CD4-positive, alpha-beta T cell treated with Interferon alpha-2 for 1 hour (primary cell): ENCODE results near the gene TCERG1L.
"Not testable (repeated sequence)": the region's sequence is repeated elsewhere in the genome, so short reads cannot be mapped to it uniquely, and the experiment has no call there.

ENCODE experiments used
- DNase-seq, 2 donors: peaks; one replicate each; pipeline ENCODE4 v3.0.0-alpha.2; 2020 to 2022

TCERG1L gene

DNA sequence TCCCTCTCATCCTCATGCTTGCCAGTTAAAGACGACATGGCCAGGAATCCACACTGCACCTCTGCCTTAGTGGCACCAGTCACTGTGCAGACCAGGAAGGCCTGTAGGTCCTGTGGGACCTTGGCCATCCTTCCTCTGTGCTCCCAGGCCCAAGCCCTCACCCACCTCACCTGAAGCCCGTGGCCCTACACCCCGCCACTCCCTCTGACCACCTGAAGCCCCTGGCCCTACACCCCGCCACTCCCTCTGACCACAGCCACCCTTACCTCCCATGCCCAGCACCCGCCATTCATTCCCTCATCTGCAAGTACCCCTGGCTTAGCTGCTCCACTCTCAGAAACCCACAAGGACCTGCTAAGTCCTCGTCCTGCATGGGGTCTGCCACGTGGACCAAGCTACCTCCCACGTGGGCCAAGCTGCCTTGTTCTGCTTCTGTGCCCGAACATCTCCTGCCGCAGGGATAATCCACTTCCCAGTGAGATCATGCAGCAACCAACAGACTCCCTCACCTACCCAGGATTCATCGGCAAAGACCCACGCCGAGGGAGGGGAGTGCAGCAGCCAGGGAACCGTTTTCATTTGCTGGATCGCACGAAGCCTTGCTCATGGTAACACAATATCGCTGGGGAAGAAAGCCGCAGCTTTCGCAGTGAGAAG lies 151.2 kb downstream of the TCERG1L start:
- no peak for DNase-seq

DNA sequence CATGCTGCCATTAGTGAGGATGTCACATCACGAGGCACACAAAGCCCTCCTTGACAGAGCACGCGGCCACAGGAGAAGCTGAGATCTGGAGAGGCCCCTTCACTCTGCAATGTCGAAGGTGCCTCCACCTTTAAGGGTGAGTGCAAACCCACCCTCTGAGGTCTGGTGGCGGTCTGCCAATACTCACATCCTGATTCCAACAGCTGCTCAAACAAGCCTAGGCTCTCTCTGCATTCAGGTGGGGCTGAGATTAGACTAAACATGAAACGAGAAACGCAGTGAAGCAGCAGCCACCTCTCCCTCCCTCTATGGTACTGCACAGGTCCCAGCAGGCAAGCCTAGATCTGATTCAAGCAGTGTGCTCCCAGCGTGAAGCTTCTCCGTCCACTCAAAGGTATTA lies 151.8 kb downstream of the TCERG1L start:
- no peak for DNase-seq

GRCh38 chr10:131158695-131159094 lies 152.8 kb downstream of the TCERG1L start:
- no peak for DNase-seq

- no peak for DNase-seq
Observed at GRCh38 chr10:131157899-131158298, 153.6 kb downstream of the TCERG1L start.

DNA sequence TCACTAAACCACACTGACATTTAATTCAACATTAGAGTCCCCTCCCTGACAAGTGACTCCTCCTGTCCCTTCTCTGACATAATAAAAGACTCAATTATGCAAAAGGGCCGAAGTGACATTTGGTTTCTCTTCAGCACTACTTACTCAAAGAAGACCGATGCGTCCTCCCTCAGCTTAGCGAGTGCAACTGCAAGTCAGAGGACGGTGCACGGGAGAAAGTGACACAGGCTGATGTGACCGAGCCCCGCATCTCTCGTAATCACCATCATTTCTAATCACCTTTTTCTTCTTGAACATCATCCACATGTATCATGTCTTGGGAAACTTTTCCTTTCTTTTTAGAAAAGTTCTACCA lies 155.7 kb downstream of the TCERG1L start:
- DNase-seq = no peak

DNA sequence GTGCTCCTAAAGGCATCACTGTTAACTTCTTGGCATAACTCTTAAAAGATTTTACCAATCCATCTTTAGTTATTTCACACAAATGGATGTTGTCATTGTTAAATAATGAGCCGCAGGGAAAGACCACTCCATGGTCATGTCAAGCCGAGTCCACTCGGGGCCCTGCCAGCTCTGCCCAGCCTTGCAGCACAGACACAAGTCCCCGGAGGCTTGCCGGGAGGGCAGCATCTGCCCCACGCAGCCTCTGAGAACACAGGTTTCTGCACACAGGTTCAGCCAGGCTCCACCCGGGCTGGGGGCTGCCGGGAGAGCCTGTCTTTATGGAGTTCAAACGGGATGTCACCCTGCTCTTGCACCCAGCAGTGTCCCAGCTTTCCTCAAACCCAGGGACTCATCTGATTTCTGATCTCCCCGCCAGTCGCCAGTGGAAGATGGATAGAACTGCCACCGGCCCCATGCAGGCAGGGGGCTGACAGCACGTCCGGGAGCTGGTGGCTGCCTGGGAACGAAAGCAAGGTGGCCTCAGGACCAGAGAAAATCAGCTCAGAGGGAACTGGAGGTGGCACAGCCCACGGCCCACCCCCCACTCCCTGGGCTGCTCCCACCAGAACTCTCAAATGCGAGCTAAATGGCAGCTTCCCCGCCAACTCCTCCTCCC lies 156.2 kb downstream of the TCERG1L start:
- DNase-seq = no peak

- DNase-seq = no peak
Observed at GRCh38 chr10:131154306-131155025, 157.1 kb downstream of the TCERG1L start.

GRCh38 chr10:131152456-131152855 lies 159.1 kb downstream of the TCERG1L start:
- not testable (repeated sequence) for DNase-seq

DNA sequence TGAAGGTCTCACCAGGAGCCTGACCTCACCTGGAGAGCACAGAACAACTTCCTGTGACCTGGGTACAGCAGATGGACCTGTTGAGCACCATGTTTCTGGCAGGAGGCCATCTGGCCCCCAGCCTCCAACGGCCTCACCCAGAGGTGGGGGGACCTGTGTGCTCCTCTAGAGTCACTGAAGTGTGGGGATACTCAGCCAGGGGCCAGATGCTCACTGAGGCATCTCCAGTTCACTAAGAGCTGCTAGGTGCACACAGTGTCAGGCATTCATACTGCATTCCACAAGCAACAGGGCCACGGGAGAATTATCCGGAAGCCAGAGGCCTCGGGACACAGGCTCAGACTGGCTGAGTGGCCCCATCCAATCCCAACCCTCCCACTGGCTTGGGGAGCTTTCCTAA lies 161.4 kb downstream of the TCERG1L start:
- no peak for DNase-seq

DNA sequence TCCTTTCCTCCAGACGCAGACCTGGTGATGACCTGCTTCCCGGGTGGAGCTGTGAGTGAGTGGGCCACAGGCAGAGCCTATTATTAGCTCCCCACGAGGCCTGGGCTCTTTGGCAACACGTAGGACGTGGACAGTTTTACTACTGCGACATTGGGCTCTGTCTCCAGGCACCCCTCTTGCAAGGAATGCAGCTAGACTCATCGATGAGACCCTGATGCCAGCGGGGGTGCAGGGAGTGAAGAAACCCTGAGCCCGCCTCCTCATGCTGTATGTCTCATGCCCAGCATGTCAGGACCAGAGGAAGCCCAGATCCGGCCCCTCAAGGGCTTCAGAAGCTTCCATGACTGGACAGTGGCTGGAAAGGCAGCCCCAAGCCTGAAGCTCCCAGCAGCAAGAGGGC lies 161.9 kb downstream of the TCERG1L start:
- no peak for DNase-seq

DNA sequence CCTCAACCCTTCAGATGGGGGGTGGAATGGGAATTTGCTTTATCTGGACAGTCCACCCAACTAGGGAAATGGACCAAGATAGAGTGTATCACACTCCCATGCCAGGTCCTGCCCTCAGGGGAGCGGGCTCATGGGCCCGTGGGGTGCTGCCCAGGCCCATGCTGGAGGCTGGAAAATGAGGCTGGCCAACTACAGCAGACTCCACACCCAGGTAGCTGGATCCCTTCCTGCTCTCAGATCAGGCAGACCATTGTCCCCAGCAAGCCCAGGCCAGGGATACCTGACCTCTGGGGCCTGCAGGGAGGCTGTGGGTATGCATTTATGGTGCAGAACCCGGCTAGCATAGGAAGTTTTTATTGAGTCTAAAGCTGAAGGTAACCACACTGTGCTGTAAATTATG lies 162.4 kb downstream of the TCERG1L start:
- no peak for DNase-seq

GRCh38 chr10:131148270-131148669 lies 163.3 kb downstream of the TCERG1L start:
- no peak for DNase-seq

DNA sequence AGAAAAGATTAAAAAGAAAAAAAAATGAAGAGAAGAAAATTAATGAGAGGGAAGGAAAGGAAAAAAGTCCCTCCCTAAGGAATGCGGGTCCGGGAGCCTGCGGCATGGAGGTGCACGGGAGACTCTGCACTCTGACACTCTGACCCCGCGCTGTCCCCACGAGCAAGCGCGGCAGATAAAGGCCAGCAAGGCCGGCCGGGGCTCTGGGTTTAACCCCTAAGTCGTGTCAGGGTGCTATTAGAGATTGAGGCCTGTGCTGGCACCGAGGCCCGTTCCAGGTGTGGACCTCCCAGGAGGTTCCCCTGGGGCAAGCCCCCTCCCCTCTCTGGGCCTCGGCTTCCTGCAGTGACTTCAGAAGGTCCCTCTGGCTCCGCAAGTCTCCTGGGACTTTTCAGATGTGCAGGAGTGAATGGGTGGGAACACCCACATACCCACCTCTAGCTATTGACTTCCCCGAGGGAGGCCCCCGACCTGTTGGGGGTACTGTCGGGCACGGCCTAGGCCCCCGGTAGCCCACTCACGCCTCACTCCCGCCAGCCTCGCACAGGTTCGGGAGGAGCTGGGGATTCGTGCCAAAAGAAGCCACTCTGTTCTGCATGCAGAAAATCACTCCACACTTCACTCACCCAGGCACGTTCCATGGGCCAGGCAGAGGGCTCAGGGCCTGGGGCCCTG lies 164.1 kb downstream of the TCERG1L start:
- no peak for DNase-seq

DNA sequence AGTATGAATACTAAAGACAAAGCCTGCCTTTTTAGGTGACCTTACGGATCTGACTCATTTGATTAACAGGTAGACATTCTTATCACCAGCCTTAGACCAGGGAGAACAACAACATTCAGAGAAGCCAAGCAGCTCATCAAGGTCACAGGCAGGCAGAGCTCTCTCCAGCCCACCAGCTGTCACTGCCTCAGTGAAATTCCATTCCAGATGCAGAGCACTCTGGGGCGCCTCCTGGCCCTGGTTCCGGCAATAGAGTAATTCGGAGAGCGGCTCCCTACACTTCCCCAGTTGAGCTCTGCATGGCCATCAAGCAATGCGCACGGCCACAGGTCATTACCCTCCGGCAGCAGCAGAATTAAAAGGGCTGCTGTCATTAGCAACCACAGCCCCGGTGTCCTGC lies 164.7 kb downstream of the TCERG1L start:
- DNase-seq = no peak

GRCh38 chr10:131145756-131146155 lies 165.8 kb downstream of the TCERG1L start:
- no peak for DNase-seq

- no peak for DNase-seq
Observed at GRCh38 chr10:131144711-131145375, 166.7 kb downstream of the TCERG1L start.

DNA sequence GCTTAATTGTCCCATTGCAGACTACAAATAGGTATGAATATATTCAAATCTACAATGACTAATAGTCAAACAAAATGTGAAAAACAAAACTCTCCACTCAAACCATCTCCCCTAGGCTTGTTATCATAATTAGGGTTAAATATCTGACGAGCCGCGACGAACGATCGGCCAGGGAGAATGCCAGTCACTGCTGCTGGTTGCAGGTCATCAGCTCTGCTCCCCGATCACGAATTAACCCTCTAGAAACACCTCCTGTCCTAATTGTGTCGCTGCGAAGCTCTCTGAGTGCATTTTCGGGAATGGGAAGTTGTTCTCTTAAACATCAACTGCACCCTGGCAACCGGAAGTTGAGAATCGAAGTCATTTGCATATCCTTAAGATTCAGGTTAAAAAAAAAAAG lies 167.3 kb downstream of the TCERG1L start:
- no peak for DNase-seq

- no peak for DNase-seq
Observed at GRCh38 chr10:131143425-131144165, 167.9 kb downstream of the TCERG1L start.

GRCh38 chr10:131142517-131143380 lies 168.8 kb downstream of the TCERG1L start:
- DNase-seq = no peak

- DNase-seq = no peak
Observed at GRCh38 chr10:131141645-131142516, 169.6 kb downstream of the TCERG1L start.
